T1000 (cell line): ENCODE data around the gene RNH1.

Source experiments
- DNase-seq: peaks from one replicate; lab custom pipeline; 2025; ENCODE audit warnings: mixed read lengths; lab: John Stamatoyannopoulos, UW

Gene RNH1

DNA sequence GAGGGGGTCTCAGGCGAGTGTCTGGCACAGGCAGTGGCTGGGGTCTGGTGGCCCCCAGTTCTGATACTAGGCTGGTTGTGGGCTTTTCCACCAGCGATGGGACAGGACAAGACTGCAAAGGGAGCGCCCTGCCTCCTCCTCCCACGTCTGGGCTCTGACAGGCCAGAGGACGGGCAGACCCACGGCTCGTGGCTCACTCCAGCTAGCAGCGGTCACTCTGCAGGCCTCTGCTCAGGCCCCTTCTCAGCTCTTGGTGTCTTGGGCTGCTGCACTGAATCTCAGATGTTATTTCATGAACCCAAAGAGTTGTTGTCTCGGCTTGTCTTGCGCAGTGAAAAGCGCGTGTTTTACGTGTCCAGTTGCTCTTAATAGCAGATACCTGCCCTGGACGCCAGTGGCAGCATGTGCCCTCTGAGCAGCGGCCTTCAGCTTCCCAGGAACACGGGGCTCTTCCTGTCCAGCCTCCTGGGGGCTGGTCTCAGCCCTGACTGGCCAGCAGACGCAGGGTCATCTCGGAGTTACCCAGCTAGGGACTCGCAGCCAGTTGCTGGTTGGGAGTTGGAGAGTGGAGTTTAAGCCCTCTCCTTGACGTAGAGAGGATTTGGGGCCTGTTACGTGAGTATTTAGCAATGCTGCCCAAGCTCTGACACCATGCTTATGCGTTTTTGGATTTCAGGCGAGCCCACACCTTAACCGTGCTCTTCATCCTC lies 47.4 kb downstream of the RNH1 start:
- no peak for DNase-seq

DNA sequence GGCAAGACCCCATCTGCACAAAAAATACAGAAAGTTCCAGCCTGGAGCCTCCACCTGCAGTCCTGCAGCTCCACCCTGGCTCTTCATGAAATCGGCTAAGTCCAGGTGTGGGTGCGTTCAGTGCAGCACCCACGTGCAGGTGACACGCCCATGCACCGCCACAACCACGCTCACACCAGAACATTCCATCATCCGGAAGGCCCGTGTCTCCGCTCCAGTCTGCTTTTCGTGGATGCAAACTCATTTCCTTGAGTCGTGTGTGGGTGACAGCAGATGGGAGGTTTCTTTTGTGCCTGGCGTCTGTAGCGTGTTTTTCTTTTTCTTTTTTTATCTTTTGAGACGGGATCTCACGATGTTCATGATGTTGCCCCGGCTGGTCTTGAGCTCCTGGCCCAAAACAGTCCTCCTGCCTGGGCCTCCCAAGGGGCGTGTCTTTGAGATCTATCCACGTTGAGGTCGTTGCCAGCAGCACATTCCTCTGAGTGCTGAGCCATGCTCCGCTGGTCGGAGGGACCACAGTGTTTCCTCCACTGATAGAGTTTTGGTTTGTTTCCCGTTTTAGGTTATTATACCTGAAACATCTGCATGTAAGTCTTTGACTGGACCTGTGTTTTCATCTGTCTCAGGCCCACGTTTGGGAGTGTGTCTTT lies 49.8 kb downstream of the RNH1 start:
- DNase-seq: no peak

DNA sequence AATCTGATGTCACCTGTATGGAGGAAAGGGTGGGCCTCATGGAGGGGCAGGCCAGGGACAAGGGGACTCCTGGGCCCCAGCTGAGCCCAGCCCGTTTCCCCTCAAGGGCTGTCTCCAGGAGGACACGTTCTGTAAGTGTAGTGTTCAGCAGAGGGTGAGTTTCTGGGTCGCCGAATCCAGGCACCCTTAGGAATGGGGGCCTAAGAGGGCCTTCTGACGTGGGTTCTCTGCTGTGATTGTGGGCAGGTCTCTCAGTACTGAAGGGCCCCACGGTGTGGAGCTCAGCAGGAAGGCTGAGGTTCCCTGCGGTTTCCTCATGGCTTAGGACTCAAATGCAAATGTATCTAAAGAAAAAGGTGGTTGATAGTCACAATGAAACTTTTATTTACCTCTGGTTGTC lies 50.5 kb downstream of the RNH1 start:
- DNase-seq: no peak

DNA sequence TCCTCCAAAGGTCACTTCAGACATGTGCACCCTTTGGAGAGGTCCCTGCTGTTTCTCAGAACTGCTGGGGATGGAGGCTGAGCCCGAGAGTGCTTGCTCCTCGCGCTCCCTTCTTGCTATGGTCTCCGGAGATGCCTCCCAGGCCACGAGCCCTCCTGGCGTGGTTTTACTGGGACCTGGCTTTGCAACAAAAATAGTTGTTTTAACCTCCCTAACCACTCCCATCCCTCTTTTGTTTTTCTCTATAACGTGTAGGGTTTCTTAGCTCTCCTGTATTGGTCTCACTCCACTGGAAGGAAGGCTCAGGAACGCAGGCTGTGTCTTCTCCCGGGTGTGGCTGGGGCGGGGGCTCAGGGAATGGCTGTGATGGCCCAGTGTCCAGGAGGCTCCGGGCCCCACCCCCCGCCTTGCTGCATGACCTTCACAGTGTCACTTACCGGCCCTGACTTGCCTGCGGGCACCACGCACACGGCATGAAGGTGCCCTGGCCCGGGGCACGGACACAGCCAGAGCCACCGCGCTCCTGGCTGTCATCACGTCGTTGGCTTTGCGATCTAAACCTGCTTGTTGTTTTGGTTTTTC lies 51.4 kb downstream of the RNH1 start:
- DNase-seq: no peak

DNA sequence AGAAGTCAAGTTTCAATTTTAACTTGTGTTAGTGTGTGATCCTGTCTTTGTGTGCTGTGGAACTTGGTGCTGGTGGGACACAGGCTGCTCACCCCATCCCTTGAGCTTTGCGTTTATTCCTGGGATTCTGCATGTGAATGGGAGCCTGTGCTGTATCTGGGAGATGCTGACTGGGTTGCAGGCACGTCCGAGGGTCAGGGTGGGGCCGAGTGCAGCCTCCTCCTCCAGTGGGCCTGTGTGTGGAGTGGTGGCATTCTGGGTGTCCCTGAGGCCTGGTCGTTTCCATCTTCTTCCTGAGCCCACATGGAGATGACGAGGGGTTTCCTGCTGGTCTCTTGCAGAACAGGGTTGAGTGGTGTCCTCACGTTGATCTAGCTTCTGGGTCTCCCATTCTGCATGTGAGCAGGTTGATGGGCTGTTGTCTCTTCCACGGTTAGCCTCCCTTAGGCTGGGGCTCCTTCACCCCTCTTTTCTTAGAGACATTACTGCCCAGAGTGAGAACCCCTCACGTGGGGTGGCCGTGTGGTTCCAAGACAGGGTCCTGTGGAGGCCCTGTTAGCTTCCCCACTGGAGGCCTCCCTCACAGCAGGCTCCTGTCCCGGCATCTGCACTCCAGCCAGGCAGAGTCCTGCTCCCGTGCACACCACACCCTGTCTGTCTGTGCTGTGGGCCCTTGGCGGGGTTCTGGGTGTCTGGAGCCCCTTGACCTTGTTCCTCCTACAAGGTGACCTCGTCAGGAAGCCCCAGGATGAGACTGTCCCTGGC lies 52.1 kb downstream of the RNH1 start:
- no peak for DNase-seq

DNA sequence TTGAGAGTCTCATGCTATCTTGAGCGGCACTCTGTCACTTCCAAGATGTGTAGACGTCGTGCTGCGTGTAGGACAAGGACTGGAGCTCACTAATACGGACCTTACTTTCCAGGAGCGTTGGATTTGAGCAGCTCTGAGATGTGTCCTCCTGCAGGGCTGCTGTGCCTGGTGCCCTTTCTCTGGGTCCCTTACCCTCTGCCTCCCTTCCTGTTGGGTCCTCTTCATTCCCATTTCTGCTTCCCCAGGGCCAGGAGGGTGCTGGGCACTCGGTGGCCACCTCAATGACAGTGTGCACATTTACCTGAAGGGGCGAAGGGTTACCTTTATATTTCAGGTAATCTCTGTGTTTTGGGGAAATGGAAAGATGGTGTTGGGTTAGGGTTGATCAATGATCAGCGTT lies 53.0 kb downstream of the RNH1 start:
- DNase-seq: no peak

DNA sequence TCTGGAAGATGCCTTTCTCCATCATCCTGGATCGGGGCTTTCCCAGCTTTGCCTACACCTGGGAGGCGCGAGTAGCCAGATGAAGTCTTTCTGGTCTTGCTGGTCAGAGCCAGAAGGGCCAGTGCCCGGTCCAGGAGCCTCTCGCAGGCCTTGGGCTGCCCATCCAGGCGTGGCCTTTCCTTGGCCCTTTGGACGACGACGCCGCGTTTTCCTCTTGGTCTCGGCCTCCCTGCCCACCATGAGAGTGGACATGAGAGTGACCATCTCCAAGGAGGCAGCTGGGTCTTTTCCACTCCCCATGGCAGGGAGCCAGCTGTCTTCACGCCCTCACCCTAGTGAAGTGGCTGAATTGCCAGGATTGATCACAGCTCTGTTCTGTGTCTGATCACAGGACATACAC lies 53.5 kb downstream of the RNH1 start:
- no peak for DNase-seq

DNA sequence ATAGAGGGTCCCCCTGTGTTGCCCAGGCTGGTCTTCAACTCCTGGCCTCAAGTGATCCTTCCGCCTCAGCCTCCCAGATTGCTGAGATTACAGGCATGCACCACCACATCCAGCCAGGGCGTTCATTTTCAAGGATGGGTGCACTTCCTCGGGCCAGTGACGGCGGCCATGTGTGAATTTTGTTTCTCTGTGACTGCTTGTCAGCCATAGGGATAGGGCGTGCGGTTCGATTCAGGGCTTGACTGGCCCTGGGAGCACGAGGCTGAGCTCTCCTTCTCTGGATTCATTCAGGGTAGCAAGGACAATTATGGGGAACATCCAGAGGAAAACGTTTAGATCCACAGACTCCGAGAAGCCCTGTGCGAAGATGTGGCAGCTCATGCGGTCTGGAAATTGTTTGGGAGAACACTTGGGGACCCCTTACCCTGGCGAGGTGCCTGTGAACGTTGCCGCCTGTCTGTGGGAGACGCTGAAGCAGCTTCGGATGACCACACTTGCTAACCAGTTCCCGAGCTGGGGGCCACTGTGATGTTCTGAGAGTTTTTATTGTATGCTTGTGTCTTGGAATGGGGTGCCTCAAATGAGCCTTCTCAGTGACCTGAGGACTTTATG lies 54.0 kb downstream of the RNH1 start:
- DNase-seq: no peak

DNA sequence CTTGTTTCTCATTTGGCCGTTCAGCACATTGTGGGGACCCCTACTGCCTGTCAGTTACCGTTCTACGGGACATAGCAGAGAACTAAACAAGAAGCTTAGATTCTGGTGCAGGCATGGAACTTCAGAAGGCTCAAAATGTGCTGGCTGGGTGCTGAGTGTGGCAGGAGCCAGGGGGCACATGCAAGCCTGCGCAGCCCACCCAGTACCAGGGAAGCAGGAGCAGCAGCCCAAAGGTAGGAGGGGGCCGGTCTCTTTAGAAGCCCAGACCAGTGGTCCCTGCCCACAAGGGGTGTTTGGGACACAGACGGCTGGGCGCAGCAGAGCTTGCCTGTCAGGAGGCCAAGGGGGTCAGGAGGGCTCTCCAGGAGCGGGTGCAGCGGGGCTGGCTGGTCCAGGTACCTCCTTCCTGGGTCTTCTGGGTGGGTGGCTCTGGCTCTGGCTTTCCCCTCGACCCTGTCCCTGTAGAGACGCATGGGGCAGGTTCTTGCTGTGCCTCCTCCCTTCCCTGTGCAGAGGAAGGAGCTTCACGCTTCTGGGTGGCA lies 54.8 kb downstream of the RNH1 start:
- DNase-seq: no peak

DNA sequence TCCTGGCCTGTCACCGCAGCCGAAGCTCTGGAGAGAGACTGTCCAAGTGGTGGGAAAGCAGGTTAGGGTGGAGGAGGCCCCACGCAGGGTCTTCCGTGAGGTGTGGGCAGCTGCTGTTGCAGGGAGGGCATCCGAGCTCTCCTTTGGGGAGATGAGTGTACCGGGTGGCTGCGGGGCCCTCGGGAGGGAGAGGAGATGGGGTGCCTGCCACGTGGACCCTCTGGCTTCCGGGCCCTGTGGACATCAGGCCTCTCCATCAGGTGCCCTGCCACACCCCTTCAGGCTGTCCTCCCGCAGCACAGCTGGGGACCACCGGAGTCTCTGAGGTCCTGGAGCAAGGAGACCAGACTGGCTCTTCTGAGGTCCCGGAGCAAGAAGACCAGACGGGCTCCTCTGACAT lies 55.3 kb downstream of the RNH1 start:
- DNase-seq: no peak

DNA sequence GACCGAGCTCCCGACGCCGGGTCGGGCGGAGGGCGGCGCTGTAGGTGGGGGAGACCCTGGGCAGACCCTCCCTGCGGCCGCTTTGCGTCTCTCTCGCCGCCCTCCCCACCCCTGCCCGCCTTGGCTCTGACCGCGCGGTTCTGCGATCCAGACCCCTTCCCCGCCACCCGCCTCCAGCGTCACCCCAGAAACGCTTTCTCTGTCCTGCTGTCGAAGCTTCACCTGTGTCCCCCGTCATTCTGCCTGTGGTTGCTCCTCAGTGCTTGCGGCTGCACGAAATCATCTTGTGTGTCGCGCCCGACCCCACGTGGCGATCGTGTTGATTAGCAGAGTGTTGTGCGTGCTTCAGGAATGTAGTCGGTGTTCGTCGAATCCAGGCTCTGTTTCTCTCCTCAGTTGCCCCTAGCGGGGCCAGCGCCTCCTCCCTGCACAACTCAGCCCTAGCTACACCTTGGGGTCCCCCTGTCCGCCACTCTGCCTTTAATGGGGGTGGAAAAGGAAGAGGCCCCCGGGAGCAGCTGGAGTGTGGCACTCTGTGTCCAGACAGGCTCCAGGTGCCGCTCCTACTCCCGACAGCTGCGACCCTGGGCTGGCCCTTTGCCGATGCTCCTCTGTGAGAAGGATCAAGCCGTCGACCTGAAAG lies 56.1 kb downstream of the RNH1 start:
- DNase-seq: peak; percentile 5

DNA sequence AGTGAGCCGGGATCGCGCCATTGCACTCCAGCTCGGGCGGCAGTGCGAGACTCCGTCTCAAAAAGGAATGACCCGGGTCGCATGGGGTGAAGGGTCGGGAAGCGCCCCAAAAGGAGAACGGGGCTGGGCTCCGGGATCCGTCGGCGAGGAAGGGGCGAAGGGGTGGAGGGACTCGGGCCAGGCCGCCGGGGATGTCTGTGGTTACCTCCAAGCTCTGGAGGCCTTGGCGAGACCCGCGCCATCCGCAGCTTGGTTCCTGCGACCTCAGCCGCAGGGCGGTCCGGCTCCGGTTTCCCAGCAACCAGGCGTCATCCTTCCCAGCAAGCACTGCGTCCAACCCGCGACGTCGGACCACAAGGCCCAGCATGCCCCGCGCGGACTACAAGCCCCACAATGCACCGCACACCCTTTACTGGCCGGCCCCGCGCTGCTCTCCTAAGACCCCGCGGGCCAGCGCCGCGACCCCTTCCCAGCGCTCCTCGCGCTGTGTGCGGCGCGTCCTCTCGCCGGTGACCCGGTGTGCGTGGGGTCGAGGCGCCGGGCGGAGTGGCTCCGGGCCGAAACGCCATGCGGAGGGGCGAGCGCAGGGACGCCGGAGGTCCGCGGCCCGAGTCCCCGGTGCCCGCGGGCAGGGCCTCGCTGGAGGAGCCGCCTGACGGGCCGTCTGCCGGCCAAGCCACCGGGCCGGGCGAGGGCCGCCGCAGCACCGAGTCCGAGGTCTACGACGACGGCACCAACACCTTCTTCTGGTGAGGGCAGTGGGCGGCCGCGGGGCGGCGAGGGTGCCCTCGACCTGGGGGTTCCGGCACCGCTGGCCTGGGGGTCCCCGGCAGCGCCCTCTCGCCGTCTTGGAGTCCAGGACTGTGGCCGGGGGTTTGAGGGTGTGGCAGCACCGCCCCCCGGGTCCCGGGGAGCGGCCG lies 56.9 kb downstream of the RNH1 start, which contains the start of gene PTDSS2:
PTDSS2 (plus strand) TSS at position 391 of the 920 bp plus-strand sequence; CDS start at position 568, 177 bp downstream.
- peak; percentile 82 for DNase-seq

DNA sequence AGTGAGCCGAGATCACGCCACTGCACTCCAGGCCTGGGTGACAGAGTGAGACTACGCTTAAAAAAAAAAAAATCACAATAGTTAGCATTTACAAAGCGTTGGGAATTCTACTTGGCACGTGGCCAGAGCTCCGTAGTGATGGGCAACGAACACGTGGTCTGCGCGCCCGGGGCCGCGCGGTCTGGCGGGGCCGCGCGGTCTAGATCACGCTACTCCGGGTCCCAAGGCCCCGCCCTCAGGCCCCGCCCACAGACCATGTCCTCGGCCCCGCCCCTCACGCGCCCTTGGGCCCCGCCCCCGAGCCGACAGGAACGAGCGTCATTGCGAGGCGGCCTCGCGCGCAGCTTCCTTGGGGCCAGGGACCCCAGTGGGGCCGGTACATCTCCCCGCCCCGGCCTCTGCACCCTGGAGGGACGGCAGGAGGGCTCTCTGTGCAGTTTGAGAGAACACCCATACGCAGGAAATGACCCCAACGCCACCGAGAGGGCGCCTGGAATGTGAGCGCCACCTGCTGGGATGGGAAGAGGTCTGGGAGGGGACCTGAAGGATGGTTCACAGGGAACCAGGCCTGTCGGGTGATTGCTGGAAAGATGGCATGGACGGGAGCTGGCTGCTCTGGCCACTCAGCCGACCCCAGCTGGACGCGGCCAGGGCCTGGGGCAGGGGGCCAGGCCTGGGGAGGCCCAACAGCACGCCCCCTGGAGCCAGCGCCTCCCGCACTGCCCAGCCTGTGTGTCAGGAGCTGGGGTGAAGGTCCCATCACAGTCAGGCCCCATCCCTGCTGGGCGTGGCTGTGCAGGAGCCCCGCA lies 58.9 kb downstream of the RNH1 start:
- peak; percentile 83 for DNase-seq

DNA sequence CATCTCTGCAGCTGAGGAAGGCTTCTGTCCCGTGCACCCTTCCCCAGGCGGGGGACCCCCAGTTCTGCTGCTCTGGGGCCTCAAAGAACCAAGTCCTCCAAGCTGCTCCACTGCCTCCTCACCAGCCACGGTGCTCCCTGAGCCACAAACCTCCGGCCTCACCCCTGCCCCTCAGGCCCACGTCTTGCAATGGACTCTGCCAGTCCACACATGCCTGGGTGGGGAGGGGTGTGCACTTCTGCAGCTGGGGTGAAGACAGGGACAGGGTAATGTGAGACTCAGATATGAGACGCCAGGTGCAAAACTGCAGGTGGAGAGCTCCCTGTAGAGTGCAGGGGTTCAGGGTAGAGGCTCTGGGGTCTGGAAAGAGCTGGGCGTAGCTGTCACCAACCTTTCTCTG lies 60.2 kb downstream of the RNH1 start:
- DNase-seq: no peak

DNA sequence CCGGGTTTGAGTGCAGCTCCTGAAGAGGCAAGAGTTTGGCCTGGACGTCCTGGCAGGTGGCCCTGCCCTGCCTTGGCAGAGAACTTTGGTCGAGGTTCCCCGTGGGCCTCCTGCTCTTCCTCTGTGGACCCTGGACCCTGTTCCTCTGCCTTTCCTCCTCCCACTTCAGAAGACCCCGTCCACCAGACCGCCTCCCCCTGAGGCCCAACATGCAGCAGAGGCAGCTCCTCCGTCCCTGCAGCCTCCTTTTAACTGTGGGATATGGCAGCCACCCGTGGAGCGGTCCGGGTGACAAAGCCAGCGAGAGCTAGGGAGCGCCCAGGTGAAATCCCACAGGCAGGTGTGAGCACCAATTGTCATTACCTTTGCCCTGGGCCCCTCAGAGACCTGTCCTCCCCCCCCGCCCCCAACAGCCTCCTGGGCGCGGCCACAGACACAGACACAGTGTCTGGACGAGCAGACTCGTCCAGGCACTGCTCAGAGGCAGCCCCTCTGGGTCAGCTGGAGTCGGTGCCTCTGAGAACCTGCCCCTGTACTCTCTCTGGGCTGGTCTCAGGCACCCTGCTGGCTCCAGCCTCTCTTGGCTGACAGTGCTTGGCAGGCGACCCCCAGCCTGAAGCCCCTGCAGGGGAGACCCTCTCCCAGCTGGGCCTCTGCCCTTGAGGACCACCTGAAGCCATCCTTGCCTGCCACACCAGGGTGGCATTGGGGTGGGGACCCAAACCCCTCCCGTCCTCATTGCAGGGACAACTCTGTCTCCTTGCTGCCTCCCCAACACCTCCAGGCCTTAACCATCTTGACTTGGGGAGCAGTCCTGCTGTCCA lies 61.1 kb downstream of the RNH1 start:
- DNase-seq: no peak
